C4-2B (cell line): Measurements from ENCODE around the gene MDM1.

Experiments
- CTCF ChIP-seq: fragments of 450-650 bp; conservative IDR thresholded peaks from 2 replicates; pipeline ENCODE4 v1.5.1; 2017; ENCODE audit warnings: mild to moderate bottlenecking
- ZFX ChIP-seq: fragments of 450-650 bp; IDR thresholded peaks from 2 replicates; pipeline ENCODE4 v1.6.1; 2017

- no peak for TF ChIP-seq ZFX
- no peak for TF ChIP-seq CTCF
Measured at GRCh38 chr12:68370667-68371066, 38.5 kb upstream of the MDM1 start.
